ENCODE measurements around the gene CNTN1. TPM values are rescaled to one million over a fixed set of nuclear protein-coding genes. Genes with fewer than 3 reads are reported as not detected.

The CNTN1 gene
- polyA plus RNA-seq, 1 of the 3 experiments (the other 2 are of a cell fraction) = 0.13 TPM

GRCh38 chr12:40775661-40776060, 83.4 kb downstream of the CNTN1 start:
- DNase-seq = no peak
- Histone ChIP-seq H3K27ac (ENCODE audit: low read depth in 2 of 2, low read length in 1 of 2) (no peak overlapping the region), H3K9me3 (no peaks in the 10 kb centered on the region), H3K4me2 (no peak overlapping the region), H3K4me1 (ENCODE audit: control insufficient read depth in 1 of 2, insufficient read depth in 2 of 2, low read depth in 1 of 2, low read length in 1 of 2) (no peaks in the 10 kb centered on the region), H2AFZ (ENCODE audit: low read depth) (no peak overlapping the region), H3K4me3 (ENCODE audit: low read depth in 2 of 2, low read length in 1 of 2) (no peak overlapping the region), H3K36me3 (replicated peaks in 1 of 2; ENCODE audit: control insufficient read depth in 1 of 2, insufficient read depth in 2 of 2, low read length in 1 of 2) (no peaks in the 10 kb centered on the region), H3K27me3 (ENCODE audit: insufficient read depth) (no peaks in the 10 kb centered on the region), H3F3A (replicated peaks; ENCODE audit: insufficient read depth) (no peaks in the 10 kb centered on the region), H3K9ac (no peak overlapping the region), H3K9me2 (no peaks in the 10 kb centered on the region), H4K20me1 (ENCODE audit: insufficient read depth) (no peaks in the 10 kb centered on the region), H3K79me2 (ENCODE audit: insufficient read depth) (no peaks in the 10 kb centered on the region)
- WGBS (ENCODE audit: low lambda C conversion rate) = 32% methylated on average over 2 of the region's 2 CpGs
- ChIA-PET CTCF (no interaction called here), POLR2A (no interaction called here)
- TF ChIP-seq, protein P1, sequence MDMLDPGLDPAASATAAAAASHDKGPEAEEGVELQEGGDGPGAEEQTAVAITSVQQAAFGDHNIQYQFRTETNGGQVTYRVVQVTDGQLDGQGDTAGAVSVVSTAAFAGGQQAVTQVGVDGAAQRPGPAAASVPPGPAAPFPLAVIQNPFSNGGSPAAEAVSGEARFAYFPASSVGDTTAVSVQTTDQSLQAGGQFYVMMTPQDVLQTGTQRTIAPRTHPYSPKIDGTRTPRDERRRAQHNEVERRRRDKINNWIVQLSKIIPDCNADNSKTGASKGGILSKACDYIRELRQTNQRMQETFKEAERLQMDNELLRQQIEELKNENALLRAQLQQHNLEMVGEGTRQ (IDR thresholded peaks at IDR 0.05; ENCODE audit: borderline replicate concordance, low read depth, low read length) = no peak
- TF ChIP-seq CHD2 (IDR thresholded peaks at IDR 0.05; ENCODE audit: low read length, partially characterized antibody) (no peak), JUND (IDR thresholded peaks at IDR 0.05) (no peak), POLR2AphosphoS5 (IDR thresholded peaks at IDR 0.05; ENCODE audit: low read depth, low read length) (no peak), GABPA (IDR thresholded peaks at IDR 0.05; ENCODE audit: low read depth) (no peak), CTCF (IDR thresholded peaks at IDR 0.05) (no peak), SMC3 (IDR thresholded peaks at IDR 0.05; ENCODE audit: low read depth, low read length) (no peak), MEF2A (IDR thresholded peaks at IDR 0.05; ENCODE audit: borderline replicate concordance, low read depth) (no peak), FOSL2 (IDR thresholded peaks at IDR 0.05; ENCODE audit: borderline replicate concordance, low read depth) (no peak), TCF12 (IDR thresholded peaks at IDR 0.05) (no peak), TEAD4 (IDR thresholded peaks at IDR 0.05; ENCODE audit: borderline replicate concordance, insufficient read depth) (no peak), FOXM1 (IDR thresholded peaks at IDR 0.05; ENCODE audit: low read depth) (no peak), YY1 (IDR thresholded peaks at IDR 0.05; ENCODE audit: low read depth) (no peak), ELF1 (IDR thresholded peaks at IDR 0.05) (no peak)
- TF ChIP-seq, protein P2, sequence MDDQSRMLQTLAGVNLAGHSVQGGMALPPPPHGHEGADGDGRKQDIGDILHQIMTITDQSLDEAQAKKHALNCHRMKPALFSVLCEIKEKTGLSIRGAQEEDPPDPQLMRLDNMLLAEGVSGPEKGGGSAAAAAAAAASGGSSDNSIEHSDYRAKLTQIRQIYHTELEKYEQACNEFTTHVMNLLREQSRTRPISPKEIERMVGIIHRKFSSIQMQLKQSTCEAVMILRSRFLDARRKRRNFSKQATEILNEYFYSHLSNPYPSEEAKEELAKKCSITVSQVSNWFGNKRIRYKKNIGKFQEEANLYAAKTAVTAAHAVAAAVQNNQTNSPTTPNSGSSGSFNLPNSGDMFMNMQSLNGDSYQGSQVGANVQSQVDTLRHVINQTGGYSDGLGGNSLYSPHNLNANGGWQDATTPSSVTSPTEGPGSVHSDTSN (IDR thresholded peaks at IDR 0.05) = no peak
- TF ChIP-seq, protein P3, sequence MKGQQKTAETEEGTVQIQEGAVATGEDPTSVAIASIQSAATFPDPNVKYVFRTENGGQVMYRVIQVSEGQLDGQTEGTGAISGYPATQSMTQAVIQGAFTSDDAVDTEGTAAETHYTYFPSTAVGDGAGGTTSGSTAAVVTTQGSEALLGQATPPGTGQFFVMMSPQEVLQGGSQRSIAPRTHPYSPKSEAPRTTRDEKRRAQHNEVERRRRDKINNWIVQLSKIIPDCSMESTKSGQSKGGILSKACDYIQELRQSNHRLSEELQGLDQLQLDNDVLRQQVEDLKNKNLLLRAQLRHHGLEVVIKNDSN (IDR thresholded peaks at IDR 0.05; ENCODE audit: borderline replicate concordance, low read depth) = no peak

DNA sequence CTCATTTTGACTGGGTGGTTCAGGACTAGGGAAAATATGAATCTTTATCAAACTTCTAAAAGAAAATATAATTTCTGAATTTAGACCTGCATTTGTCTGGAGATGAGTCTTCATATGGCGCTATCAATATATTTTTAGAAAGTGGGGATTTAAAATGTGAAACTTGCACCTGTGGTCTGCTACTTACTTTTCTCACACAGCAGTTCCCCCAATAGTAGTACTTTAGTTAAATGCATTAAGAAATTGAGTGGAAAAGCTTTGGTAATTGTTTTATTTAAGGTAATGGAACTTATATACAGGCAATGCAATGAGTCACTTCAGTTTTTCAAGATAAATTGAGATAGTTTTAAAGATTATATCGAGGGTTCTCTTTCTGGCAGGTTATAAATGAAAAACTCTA, 91.9 kb downstream of the CNTN1 start:
- Histone ChIP-seq H3K9ac (no peak overlapping the region), H3K79me2 (ENCODE audit: insufficient read depth) (no peaks in the 10 kb centered on the region), H3F3A (replicated peaks; ENCODE audit: insufficient read depth) (no peaks in the 10 kb centered on the region), H3K9me3 (no peaks in the 10 kb centered on the region), H3K4me1 (ENCODE audit: control insufficient read depth in 1 of 2, insufficient read depth in 2 of 2, low read depth in 1 of 2, low read length in 1 of 2) (no peaks in the 10 kb centered on the region), H4K20me1 (ENCODE audit: insufficient read depth) (no peaks in the 10 kb centered on the region), H2AFZ (ENCODE audit: low read depth) (no peak overlapping the region), H3K4me2 (no peak overlapping the region), H3K4me3 (ENCODE audit: low read depth in 2 of 2, low read length in 1 of 2) (no peak overlapping the region), H3K36me3 (replicated peaks in 1 of 2; ENCODE audit: control insufficient read depth in 1 of 2, insufficient read depth in 2 of 2, low read length in 1 of 2) (no peaks in the 10 kb centered on the region), H3K9me2 (no peaks in the 10 kb centered on the region), H3K27me3 (ENCODE audit: insufficient read depth) (no peaks in the 10 kb centered on the region), H3K27ac (ENCODE audit: low read depth in 2 of 2, low read length in 1 of 2) (no peak overlapping the region)
- POLR2A ChIA-PET = no interaction called here
- CTCF ChIA-PET = no interaction called here
- WGBS (ENCODE audit: low lambda C conversion rate) = 47% methylated on average over 2 of the region's 2 CpGs
- no peak for TF ChIP-seq EZH2phosphoT487 (IDR thresholded peaks at IDR 0.05; ENCODE audit: borderline replicate concordance, low read depth)
- TF ChIP-seq TAF1 (IDR thresholded peaks at IDR 0.05; ENCODE audit: borderline replicate concordance, low read depth, low read length) = no peak
- no peak for TF ChIP-seq NRF1 (IDR thresholded peaks at IDR 0.05; ENCODE audit: low read depth, low read length)
- TF ChIP-seq RFX5 (IDR thresholded peaks at IDR 0.05; ENCODE audit: low read length) = no peak
- no peak for TF ChIP-seq GATA2 (CRISPR knock-in tag; IDR thresholded peaks at IDR 0.05)
- no peak for TF ChIP-seq YY1 (IDR thresholded peaks at IDR 0.05; ENCODE audit: low read depth)
- TF ChIP-seq, protein P1 (IDR thresholded peaks at IDR 0.05; ENCODE audit: borderline replicate concordance, low read depth, low read length) = no peak
- TF ChIP-seq CHD2 (IDR thresholded peaks at IDR 0.05; ENCODE audit: low read length, partially characterized antibody) = no peak
- TF ChIP-seq TEAD4 (IDR thresholded peaks at IDR 0.05; ENCODE audit: borderline replicate concordance, insufficient read depth) = no peak
- TF ChIP-seq, protein P2 (IDR thresholded peaks at IDR 0.05) = no peak
- TF ChIP-seq RCOR1 (IDR thresholded peaks at IDR 0.05; ENCODE audit: low read length) = no peak
- no peak for TF ChIP-seq JUND (IDR thresholded peaks at IDR 0.05)
- no peak for TF ChIP-seq FOXJ3 (CRISPR knock-in tag; IDR thresholded peaks at IDR 0.05)
- TF ChIP-seq FOXM1 (IDR thresholded peaks at IDR 0.05; ENCODE audit: low read depth) = no peak
- no peak for DNase-seq
